RPMI8226 (cell line): ENCODE data around the gene DAGLA.

ENCODE experiments used
- DNase-seq: peaks from one replicate; pipeline ENCODE4 v3.0.0-alpha.2; 2015

The DAGLA gene

GRCh38 chr11:61782841-61783240 is 102.7 kb downstream of the DAGLA start:
- DNase-seq, result no peak

- DNase-seq, result no peak
Measured at GRCh38 chr11:61783717-61784505, 103.7 kb downstream of the DAGLA start.

DNA sequence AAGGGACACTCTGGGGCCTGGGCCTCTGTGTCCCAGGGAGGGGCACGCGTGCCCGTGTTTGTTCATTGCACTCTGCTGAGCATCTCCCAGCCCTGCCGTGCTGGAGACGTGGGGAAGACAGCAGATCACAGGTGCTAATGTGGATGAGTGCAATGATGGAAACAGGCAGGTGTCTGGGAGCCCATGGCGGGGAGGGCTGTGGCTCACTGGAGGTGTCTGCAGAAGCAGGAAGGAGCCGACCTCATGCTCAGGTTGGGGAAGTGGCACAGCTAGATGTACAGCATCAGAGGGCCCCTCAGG is 104.3 kb downstream of the DAGLA start:
- DNase-seq, result no peak

- DNase-seq, result no peak
Measured at GRCh38 chr11:61785837-61786402, 105.7 kb downstream of the DAGLA start.

GRCh38 chr11:61787928-61788491 is 107.8 kb downstream of the DAGLA start:
- DNase-seq, result peak; percentile 62

DNA sequence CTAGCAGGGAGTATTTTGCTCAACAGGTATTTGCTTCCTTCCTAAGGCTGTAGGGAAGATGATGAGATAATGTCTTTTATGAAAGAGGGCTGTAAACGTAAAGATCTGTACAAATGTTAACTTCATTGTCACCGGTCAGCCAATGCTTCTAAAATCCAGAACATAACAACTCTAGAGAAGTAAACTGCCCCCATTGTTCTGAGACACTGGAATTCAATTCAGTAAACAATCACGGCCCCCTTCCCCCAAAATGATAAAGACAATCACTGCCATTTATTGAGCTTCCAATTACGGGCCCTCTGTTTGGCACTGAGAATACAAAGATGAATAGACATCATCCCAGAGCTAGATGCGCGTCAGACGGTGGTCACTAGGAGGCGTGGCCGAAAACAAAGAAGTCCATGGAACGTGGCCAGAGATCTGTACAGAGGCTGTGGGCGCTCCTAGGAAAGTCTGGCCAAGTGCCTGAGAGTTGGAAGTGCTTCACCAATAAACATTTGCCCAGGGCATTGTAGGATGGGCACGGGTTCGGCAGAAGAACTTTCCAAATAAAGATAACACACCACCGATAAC is 111.6 kb downstream of the DAGLA start:
- DNase-seq, result peak; percentile 85

- peak; percentile 97 for DNase-seq
Measured at GRCh38 chr11:61792310-61793082, 112.3 kb downstream of the DAGLA start, which contains the start of the genes FEN1 and TMEM258. TSS of gene FEN1 (plus strand) at chr11:61792911. CDS start at chr11:61795362, 2,451 bp downstream. TSS of gene TMEM258 (minus strand) at chr11:61792599. CDS start at chr11:61792558, 41 bp downstream.

DNA sequence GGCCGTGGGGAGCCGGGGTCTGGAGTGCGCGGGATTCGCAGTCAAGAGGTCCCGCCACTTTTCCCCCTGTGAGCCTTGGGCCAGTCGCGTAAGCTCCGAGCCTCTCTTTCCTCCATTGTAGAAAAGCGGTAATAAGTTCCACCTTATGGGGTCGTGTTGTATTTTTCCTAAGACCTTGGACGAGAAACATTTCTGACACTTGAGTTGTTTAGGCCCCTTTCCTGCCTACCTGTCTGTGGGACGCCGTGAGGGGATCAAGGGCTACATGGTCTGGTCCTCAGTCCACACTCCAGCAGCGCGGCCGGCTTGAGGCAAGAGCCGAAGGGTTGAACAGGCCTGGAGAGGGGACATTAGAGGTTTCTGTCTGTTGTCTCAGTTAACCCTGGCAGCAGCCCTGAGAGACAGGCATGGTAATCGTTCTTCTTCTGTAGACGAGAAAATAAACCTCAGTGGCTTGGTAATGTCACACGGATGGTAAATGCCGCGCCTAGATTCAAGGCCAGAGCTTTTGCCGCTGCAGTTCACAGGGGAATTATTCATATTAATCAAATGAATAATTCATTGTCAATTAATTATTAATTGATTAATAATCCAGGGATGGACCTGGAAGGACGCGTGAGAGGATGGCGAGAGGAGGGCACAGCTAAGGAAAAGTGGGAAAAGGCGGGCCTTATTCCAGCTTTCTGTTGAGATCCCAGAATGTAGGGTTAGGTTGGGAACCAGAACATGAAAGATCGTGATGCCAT is 113.1 kb downstream of the DAGLA start:
- DNase-seq, result peak; percentile 41

DNA sequence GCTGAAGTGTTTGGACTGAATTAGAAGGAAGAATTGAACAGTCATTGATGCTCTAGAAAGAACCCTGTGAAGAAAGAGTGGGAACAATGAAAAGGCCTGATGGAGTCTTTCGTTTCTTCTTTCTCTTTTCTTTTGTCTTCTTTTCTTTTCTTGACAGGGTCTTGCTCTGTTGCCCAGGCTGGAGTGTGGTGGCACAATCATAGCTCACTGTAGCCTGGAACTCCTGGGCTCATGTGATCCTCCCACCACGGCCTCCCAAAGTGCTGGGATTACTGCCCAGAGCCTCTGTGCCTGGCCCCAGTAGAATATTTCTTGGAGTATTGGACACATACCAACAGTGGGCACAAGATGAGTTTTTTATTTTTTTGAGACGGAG is 113.6 kb downstream of the DAGLA start:
- DNase-seq, result no peak

GRCh38 chr11:61794579-61794978 is 114.4 kb downstream of the DAGLA start:
- DNase-seq, result no peak

DNA sequence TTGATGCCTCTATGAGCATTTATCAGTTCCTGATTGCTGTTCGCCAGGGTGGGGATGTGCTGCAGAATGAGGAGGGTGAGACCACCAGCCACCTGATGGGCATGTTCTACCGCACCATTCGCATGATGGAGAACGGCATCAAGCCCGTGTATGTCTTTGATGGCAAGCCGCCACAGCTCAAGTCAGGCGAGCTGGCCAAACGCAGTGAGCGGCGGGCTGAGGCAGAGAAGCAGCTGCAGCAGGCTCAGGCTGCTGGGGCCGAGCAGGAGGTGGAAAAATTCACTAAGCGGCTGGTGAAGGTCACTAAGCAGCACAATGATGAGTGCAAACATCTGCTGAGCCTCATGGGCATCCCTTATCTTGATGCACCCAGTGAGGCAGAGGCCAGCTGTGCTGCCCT is 115.3 kb downstream of the DAGLA start:
- no peak for DNase-seq

DNA sequence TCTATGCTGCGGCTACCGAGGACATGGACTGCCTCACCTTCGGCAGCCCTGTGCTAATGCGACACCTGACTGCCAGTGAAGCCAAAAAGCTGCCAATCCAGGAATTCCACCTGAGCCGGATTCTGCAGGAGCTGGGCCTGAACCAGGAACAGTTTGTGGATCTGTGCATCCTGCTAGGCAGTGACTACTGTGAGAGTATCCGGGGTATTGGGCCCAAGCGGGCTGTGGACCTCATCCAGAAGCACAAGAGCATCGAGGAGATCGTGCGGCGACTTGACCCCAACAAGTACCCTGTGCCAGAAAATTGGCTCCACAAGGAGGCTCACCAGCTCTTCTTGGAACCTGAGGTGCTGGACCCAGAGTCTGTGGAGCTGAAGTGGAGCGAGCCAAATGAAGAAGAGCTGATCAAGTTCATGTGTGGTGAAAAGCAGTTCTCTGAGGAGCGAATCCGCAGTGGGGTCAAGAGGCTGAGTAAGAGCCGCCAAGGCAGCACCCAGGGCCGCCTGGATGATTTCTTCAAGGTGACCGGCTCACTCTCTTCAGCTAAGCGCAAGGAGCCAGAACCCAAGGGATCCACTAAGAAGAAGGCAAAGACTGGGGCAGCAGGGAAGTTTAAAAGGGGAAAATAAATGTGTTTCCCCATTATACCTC is 115.8 kb downstream of the DAGLA start:
- DNase-seq, result no peak
